Tibial nerve (tissue), 4 donors: ENCODE measurements around the gene SH3RF3. TPM values are rescaled to one million over a fixed set of nuclear protein-coding genes. Genes with fewer than 3 reads are reported as not detected.

ENCODE experiments used
- DNase-seq, 2 donors: peaks; one replicate each; pipeline ENCODE4 v3.0.0-alpha.2; 2019; ENCODE audit warnings: low spot score in 2 of 2
- H3K27ac ChIP-seq, 4 donors: fragments of 200-600 bp; sonication (generic) in 3 of 4; one replicate each; pipeline ENCODE4 v1.5.1; 2017 to 2019; ENCODE audit warnings: mild to moderate bottlenecking in 1 of 4
- H3K27me3 ChIP-seq, 2 donors: fragments of 200-600 bp; sonication (generic) in 1 of 2; one replicate each; pipeline versions ENCODE4 v1.5.1 to v1.6.0; 2017 to 2019
- H3K36me3 ChIP-seq, 3 donors: fragments of 200-600 bp; sonication (generic); one replicate each; pipeline ENCODE4 v1.5.1; 2018 to 2019
- H3K4me1 ChIP-seq, 4 donors: fragments of 200-600 bp; sonication (generic) in 3 of 4; one replicate each; pipeline ENCODE4 v1.5.1; 2017 to 2019
- H3K4me3 ChIP-seq, 4 donors: fragments of 200-600 bp; sonication (generic) in 3 of 4; one replicate each; pipeline ENCODE4 v1.5.1; 2017 to 2019; ENCODE audit warnings: mild to moderate bottlenecking in 1 of 4, moderate library complexity in 1 of 4
- H3K9me3 ChIP-seq, 4 donors: fragments of 200-600 bp; sonication (generic) in 3 of 4; one replicate each; pipeline ENCODE4 v1.5.1; 2017 to 2019
- CTCF ChIP-seq, 5 experiments: fragments of 200-600 bp in 3 of 5; fragments of 450-650 bp in 2 of 5; sonication (generic) in 3 of 5; IDR thresholded peaks; one replicate each; pipeline ENCODE4 v1.5.1; 2016 to 2019; ENCODE audit warnings: antibody characterized with exemption in 5 of 5, mild to moderate bottlenecking in 3 of 5, moderate library complexity in 2 of 5
- EP300 ChIP-seq, 2 donors: sonication (generic); formaldehyde crosslinking; IDR thresholded peaks; one replicate each; pipeline ENCODE4 v1.6.1; 2017; ENCODE audit warnings: antibody characterized with exemption in 2 of 2, mild to moderate bottlenecking in 1 of 2
- POLR2A ChIP-seq, 2 donors: fragments of 450-650 bp; IDR thresholded peaks; one replicate each; pipeline ENCODE4 v1.6.1; 2017; ENCODE audit warnings: antibody characterized with exemption in 2 of 2, mild to moderate bottlenecking in 2 of 2, moderate library complexity in 2 of 2
- WGBS, 2 donors: methylation state at CpG; one replicate each; pipeline ENCODE4 v1.1.5; 2018; 5-methylcytosine and 5-hydroxymethylcytosine counted together
- total RNA-seq, 4 donors: library from RNA; depleted of rRNA; stranded (reverse); fragments of >200 nt; gene quantifications; one replicate each; pipeline ENCODE4 v1.1.0, GENCODE V29; 2016

The SH3RF3 gene
- total RNA-seq, 4 donors from 2014 or later: 6.9 to 18.0 (median 11.4) TPM

GRCh38 chr2:109423556-109424359 is 294.8 kb downstream of the SH3RF3 start:
- no peak for DNase-seq
- TF ChIP-seq POLR2A (IDR thresholded peaks at IDR 0.05) (no peak), EP300 (IDR thresholded peaks at IDR 0.05) (no peak), CTCF (IDR thresholded peaks at IDR 0.05) (no peak)

GRCh38 chr2:109425411-109425810 is 296.4 kb downstream of the SH3RF3 start:
- TF ChIP-seq EP300 (IDR thresholded peaks at IDR 0.05) (no peak), POLR2A (IDR thresholded peaks at IDR 0.05) (no peak), CTCF (IDR thresholded peaks at IDR 0.05) (no peak)
- DNase-seq: no peak
- no peaks in the 10 kb centered on the region for H3K27me3 ChIP-seq
- H3K27ac ChIP-seq: no peak overlapping the region
- 87 to 93% methylated on average over 3 of the region's 3 CpGs for WGBS, 2 donors
- H3K9me3 ChIP-seq: no peaks in the 10 kb centered on the region
- H3K4me3 ChIP-seq: no peak overlapping the region
- peaks cover 0 to 17% (median 0%) of the 10 kb centered on the region in 3 donors for H3K36me3 ChIP-seq
- H3K4me1 ChIP-seq: no peaks in the 10 kb centered on the region

More at GRCh38 chr2:109423556-109424359, 294.8 kb downstream of the SH3RF3 start:
- WGBS, 2 donors: 85 to 86% methylated on average over 22 of the region's 22 CpGs
- H3K9me3 ChIP-seq: no peaks in the 10 kb centered on the region
- no peak overlapping the region for H3K4me3 ChIP-seq
- no peaks in the 10 kb centered on the region for H3K4me1 ChIP-seq
- H3K27me3 ChIP-seq: no peaks in the 10 kb centered on the region
- no peak overlapping the region for H3K27ac ChIP-seq
- peaks cover 0 to 17% (median 0%) of the 10 kb centered on the region in 3 donors for H3K36me3 ChIP-seq

- WGBS, 2 donors: 86 to 91% methylated on average over 8 to 11 of the region's 11 CpGs
- no peak for DNase-seq
- TF ChIP-seq CTCF (IDR thresholded peaks at IDR 0.05) (no peak), EP300 (IDR thresholded peaks at IDR 0.05) (no peak), POLR2A (IDR thresholded peaks at IDR 0.05) (no peak)
These were observed 298.7 kb downstream of the SH3RF3 start for GRCh38 chr2:109427661-109428091.

GRCh38 chr2:109428281-109428680 is 299.3 kb downstream of the SH3RF3 start:
- Histone ChIP-seq H3K4me3 (no peak overlapping the region), H3K27me3 (no peaks in the 10 kb centered on the region), H3K36me3 (peaks cover 0 to 10% (median 0%) of the 10 kb centered on the region in 3 donors), H3K9me3 (no peaks in the 10 kb centered on the region), H3K4me1 (no peaks in the 10 kb centered on the region), H3K27ac (no peak overlapping the region)
- WGBS, 2 donors: 89 to 90% methylated on average over 12 of the region's 12 CpGs
- TF ChIP-seq CTCF (IDR thresholded peaks at IDR 0.05) (no peak), EP300 (IDR thresholded peaks at IDR 0.05) (no peak), POLR2A (IDR thresholded peaks at IDR 0.05) (no peak)
- no peak for DNase-seq

More at GRCh38 chr2:109427661-109428091, 298.7 kb downstream of the SH3RF3 start:
- H3K27me3 ChIP-seq: no peaks in the 10 kb centered on the region
- H3K9me3 ChIP-seq: no peaks in the 10 kb centered on the region
- H3K36me3 ChIP-seq: peaks cover 0 to 11% (median 0%) of the 10 kb centered on the region in 3 donors
- no peaks in the 10 kb centered on the region for H3K4me1 ChIP-seq
- H3K27ac ChIP-seq: no peak overlapping the region
- H3K4me3 ChIP-seq: no peak overlapping the region

GRCh38 chr2:109428841-109429566 is 300.0 kb downstream of the SH3RF3 start:
- DNase-seq: no peak
- H3K4me1 ChIP-seq: no peaks in the 10 kb centered on the region
- no peaks in the 10 kb centered on the region for H3K9me3 ChIP-seq
- H3K36me3 ChIP-seq: peaks cover 0 to 3% (median 0%) of the 10 kb centered on the region in 3 donors
- 86 to 90% methylated on average over 13 to 19 of the region's 19 CpGs for WGBS, 2 donors
- TF ChIP-seq EP300 (IDR thresholded peaks at IDR 0.05) (no peak), CTCF (IDR thresholded peaks at IDR 0.05) (no peak), POLR2A (IDR thresholded peaks at IDR 0.05) (no peak)
- H3K4me3 ChIP-seq: no peak overlapping the region
- no peaks in the 10 kb centered on the region for H3K27me3 ChIP-seq
- H3K27ac ChIP-seq: no peak overlapping the region
